Measurements from ENCODE around the gene SREBF1.

SREBF1 gene

GRCh38 chr17:17836818-17837379 is at the start of gene SREBF1:
TSS of gene SREBF1 (minus strand) at chr17:17836986. CDS start at chr17:17836817, 169 bp downstream.
- DNase-seq: peak in 2 of 3 experiments; percentile 42 to 53

- peak in 2 of 3 experiments; percentile 7 to 57 for DNase-seq
Observed at GRCh38 chr17:17886226-17886625, 49.4 kb upstream of the SREBF1 start.

DNA sequence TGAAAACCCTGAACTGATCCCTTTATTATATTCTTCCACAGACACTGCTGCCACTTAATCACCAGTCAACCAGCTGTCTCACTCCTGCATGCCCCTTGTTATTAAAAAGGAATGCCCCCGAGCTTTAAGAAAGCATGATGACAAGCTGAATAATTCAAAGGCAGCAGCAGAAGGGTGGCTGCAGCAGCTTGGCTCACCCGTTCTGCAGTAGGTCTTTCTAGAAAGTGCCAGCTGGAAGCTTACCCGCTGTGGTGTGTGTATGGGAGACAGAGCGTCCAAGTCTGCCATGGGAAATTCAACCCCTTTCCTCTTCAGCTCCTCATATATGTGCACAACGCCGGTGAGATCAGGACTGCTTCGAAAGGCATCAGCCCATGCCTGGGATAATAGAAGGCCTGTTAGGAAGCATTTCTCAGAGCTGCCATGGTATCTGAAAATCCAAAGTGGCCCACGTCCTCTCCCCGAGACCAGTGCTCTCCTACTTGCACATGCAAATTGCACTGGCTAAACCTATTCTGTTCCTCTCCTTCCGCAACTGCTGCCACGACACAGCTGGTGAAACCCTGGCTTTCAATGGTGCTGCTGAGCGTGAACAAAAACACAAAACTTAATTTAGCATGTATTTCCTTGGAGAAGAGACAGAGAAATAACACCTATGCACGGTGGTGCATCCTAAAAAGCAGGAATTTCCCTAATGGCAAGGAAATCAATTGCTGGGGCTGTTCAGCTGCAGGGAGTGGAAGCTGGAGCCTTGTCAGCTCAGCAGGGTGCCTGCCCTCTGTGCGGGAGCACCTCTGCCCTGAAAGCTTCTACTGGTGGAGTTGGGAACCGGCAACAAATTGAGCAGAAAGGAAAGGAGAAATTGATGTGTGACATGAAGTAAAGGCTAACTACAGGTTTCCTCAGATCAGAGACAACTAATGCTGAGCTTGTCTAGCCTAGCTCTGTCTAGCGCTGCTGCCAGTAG is 47.9 kb upstream of the SREBF1 start:
- peak; percentile 2 to 57 (median 28) for DNase-seq

- peak in 1 of 3 experiments; percentile 17 for DNase-seq
Observed at GRCh38 chr17:17883801-17884200, 47.0 kb upstream of the SREBF1 start.

- no peak for DNase-seq
Observed at GRCh38 chr17:17882082-17882581, 45.3 kb upstream of the SREBF1 start.

DNA sequence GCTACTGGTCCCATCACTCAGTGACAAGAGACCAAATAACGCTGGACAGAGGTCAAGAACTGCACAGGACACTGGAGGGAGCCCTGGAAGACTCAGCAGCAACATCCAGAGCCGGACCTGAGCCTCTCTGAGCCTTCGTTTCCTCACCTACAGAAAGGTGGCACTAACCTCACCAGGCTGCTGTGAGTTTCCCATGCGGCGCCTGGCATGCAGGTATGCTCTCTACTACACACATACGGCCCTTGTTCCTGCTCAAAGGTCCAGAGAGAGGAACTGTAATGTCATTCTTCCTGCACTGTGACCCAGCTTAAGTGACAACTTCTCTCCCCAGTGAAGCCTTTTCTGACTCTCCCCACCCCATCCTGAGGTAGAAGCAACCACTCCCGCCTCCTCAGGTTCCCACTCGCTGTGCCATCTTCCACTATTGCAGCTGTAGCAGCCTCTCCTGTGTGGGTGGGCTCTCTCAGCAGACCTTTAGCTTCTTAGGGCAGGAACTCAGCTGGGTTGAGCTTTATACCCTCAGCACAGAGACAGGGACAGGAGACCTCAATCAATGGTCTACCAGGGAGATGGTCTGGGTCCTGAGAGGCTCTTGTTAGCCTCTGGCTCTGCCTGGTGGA is 43.9 kb upstream of the SREBF1 start:
- no peak for DNase-seq

GRCh38 chr17:17877529-17878358 is 41.0 kb upstream of the SREBF1 start:
- peak; percentile 51 to 80 (median 64) for DNase-seq

DNA sequence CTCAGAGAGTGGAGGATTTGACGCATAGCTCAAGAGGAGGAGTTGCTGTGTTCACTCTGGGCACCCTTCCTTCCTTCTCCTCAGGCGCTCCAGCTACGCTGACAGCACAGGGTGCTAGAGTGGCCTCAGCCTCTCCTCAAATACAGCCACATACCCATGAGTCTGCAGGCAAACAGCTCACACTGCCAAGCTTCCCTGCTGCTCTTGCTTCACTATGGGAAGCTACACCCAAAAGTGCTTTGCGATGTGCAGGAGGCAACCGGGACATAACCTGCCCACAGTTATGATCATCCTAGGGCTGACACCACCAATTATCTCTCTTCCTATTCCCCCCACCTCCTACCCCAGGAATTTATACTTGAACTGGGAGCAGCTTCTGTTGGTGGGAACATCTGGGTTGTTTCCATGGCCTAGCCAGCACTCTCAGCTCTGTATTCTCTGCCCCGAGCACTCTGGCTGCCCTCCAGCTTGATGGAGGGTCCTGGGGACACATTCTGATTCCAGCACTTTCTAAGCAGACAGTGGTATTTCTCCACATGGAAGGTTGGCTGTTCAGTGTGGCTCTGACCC is 40.3 kb upstream of the SREBF1 start:
- DNase-seq: no peak

GRCh38 chr17:17874478-17874877 is 37.7 kb upstream of the SREBF1 start:
- no peak for DNase-seq

- no peak for DNase-seq
Observed at GRCh38 chr17:17873450-17873991, 36.7 kb upstream of the SREBF1 start.

- DNase-seq: no peak
Observed at GRCh38 chr17:17872547-17873345, 36.0 kb upstream of the SREBF1 start.

DNA sequence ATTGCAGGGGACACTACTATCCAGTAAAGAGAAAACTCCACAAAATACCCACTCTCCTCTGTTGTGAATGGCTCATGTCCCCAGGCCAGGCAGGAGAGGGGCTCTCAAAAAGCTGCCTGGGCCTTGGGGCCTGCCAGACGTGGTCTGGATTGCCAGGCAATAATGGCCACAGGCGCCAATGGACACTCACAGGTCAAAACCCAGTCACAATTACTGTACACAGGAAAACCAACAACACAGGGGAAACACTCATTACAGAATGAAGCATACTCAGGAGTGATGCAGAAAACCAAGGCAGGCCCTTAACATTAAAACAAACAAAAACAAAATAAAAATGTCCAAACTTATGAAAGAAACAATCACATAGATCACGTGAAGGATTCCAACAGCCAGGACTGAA is 35.1 kb upstream of the SREBF1 start:
- DNase-seq: peak in 2 of 3 experiments; percentile 2 to 62

DNA sequence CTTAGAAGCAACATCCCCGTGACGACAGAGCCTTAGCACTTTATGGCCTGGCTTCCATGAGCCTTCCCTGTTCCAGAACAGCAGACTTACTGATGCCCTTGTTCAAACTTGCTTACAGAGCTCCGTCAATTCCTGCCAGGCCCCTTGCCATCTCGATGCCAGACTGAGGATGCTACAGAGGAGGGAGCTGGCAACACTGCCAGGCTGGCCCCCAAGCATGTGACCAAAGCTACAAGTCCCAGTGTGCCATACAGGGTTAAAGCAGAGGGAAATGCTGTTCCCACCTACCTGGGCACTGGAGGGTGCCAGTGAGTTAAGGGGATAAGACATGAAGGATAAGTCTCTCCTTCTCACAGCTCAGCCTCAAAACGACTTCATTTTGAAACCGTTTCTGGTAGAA is 33.5 kb upstream of the SREBF1 start:
- no peak for DNase-seq

DNA sequence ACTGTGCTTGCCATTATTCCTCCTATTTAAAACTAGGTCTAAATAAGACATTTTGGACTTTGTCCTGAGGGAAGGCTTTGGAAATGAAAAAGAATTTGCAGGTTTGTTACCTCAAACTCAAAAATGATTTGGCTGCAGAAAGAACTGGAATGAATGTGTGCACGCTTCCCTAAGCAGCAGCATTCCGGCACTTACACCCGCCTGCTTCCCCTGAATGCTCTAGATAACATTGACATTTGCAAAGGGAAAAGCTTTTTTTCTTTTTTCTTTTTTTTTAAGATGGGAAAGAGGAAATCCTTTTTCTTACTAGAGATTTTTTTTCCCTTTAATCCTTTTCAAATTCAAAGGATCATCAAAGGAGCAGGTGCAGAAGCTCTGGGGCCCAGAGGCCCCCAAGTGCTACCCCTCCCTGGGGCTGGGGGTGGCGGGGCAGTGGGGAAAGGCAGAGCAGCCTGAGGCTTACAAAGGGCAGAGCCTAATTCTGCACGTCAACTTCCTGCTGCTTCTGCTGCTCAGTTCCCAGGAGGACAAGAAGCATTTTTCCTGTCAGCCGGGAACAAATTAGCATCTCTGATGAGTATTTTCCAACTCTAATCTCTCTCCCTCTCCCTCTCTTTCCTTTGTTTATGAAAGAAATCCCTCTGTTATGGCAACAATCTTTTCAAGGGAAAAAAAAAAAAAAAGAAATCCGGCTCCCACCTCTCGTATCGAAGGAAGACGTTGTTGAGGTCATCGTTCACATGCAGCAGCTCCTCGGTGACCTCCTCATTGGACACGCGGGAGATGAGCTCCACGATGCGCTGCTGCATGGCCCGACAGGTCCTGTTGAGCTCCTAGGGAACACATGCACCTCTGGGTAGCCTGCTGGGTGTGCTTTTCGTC is 32.1 kb upstream of the SREBF1 start:
- peak in 1 of 3 experiments; percentile 4 for DNase-seq

- DNase-seq: no peak
Observed at GRCh38 chr17:17866897-17867296, 30.1 kb upstream of the SREBF1 start.

DNA sequence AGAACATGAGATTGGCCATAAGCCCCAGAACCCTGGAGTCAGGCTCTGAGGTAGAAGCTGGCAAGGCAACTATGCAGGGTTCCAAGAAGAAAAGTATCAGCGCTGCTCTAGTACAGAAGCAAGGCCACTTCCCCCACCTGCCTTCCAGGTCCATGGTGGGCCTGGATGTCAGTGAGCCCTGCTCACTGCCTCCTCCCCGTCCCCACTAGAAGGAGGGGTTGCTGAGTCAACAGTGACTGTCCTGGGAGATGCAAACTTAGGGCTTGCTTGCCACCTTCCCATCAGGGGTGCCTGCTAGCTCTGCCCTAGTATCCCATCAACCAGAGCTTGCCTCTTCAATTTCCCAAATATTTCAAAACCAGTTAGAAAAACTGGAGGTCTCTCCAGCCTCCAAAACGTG is 29.6 kb upstream of the SREBF1 start:
- no peak for DNase-seq

GRCh38 chr17:17865035-17865434 is 28.2 kb upstream of the SREBF1 start:
- DNase-seq: no peak

DNA sequence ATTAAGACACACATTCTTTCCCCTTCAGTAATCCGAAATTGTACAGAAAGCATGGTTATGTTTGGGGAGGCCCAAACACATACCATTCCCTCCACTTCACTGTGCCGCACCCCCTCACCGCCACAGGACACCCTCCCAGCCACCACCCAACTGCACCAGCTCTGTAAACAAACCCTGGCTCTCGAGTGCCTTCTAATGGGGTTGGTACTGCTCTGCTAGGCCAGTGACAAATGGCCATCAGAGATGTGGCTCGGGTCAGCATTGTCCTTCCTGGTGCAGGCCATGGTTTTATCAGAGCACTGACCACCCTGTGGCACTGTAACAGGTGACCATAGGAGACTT is 24.0 kb upstream of the SREBF1 start:
- peak; percentile 6 to 31 (median 8) for DNase-seq

- DNase-seq: peak; percentile 16 to 71 (median 25)
Observed at GRCh38 chr17:17859909-17860765, 23.4 kb upstream of the SREBF1 start.
